Measurements from ENCODE around the gene MS4A6E.

DNA sequence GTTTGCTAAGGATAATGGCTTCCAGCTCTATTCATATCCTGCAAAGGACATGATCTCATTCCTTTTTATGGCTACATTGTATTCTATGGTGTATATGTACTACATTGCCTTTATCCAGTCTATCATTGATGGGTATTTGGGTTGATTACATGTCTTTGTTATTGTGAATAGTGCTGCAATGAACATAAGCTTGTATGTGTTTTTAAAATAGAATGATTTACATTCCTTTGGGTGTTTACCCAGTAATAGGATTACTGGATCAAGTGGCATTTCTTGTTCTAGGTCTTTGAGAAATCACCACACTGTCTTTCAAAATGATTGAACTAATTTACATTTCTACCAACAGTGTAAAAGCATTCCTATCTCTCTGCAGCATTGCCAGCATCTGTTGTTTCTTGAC, 6.0 kb upstream of the MS4A6E start:
- TF ChIP-seq, protein P1, sequence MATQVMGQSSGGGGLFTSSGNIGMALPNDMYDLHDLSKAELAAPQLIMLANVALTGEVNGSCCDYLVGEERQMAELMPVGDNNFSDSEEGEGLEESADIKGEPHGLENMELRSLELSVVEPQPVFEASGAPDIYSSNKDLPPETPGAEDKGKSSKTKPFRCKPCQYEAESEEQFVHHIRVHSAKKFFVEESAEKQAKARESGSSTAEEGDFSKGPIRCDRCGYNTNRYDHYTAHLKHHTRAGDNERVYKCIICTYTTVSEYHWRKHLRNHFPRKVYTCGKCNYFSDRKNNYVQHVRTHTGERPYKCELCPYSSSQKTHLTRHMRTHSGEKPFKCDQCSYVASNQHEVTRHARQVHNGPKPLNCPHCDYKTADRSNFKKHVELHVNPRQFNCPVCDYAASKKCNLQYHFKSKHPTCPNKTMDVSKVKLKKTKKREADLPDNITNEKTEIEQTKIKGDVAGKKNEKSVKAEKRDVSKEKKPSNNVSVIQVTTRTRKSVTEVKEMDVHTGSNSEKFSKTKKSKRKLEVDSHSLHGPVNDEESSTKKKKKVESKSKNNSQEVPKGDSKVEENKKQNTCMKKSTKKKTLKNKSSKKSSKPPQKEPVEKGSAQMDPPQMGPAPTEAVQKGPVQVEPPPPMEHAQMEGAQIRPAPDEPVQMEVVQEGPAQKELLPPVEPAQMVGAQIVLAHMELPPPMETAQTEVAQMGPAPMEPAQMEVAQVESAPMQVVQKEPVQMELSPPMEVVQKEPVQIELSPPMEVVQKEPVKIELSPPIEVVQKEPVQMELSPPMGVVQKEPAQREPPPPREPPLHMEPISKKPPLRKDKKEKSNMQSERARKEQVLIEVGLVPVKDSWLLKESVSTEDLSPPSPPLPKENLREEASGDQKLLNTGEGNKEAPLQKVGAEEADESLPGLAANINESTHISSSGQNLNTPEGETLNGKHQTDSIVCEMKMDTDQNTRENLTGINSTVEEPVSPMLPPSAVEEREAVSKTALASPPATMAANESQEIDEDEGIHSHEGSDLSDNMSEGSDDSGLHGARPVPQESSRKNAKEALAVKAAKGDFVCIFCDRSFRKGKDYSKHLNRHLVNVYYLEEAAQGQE (IDR thresholded peaks at IDR 0.05; ENCODE audit: insufficient read depth in 1 of 2, low read depth in 2 of 2, low read length in 2 of 2), result no peak
- no peak for TF ChIP-seq POLR2AphosphoS5 (IDR thresholded peaks at IDR 0.05; ENCODE audit: low read depth, low read length)
- no peak for TF ChIP-seq SIN3A (IDR thresholded peaks at IDR 0.05; ENCODE audit: borderline replicate concordance, insufficient read depth, low read length)
- no peak for TF ChIP-seq TAF1 (IDR thresholded peaks at IDR 0.05; ENCODE audit: borderline replicate concordance, insufficient read depth, low read length)
- TF ChIP-seq FOXP2 (optimal IDR thresholded peaks at IDR 0.05; ENCODE audit: borderline replicate concordance, extremely low read depth, extremely low read length, insufficient read depth), result no peak

Measured in PFSK-1 (cell line).